SK-N-MC (cell line): Measurements from ENCODE around the gene MBD5.

ENCODE experiments used
- EZH2 ChIP-seq: fragments of 200-600 bp; sonication (generic); IDR thresholded peaks from one replicate; pipeline ENCODE4 v1.6.1; 2017; ENCODE audit warnings: antibody characterized with exemption
- FOXP2 ChIP-seq: optimal IDR thresholded peaks from 2 replicates; pipeline ENCODE3; 2011; ENCODE audit warnings: mild to moderate bottlenecking, moderate library complexity; ENCODE audit not compliant: insufficient read depth; ENCODE audit errors: extremely low read length, control extremely low read depth
- POLR2AphosphoS5 ChIP-seq: IDR thresholded peaks from 2 replicates; pipeline ENCODE4 v1.6.1; 2012; ENCODE audit warnings: mild to moderate bottlenecking, low read depth, low read length, borderline replicate concordance

DNA sequence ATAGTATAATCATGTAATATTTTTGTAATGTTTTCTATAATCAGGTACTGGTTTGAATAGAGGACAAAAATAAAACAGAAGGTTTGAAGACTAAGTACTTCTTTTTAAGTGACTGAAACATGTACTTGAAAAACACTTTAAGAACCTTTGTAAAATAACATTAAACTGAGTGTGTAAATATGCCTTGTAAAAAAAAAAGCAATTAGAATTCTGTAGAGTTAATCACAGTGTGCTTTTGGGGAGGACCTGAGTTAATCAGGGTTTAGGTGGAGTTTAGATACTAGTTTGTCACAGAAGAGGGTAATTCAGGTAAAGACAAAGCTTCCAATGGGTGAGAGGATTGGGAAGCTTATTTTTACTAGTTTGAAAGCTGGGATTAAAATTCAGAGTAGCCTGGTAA is 10.3 kb downstream of the MBD5 start:
- TF ChIP-seq POLR2AphosphoS5: no peak
- TF ChIP-seq EZH2: no peak
- no peak for TF ChIP-seq FOXP2
